Hepatocyte (in vitro differentiated cells): ENCODE results near the gene TMEM200B. TPM values are rescaled to one million over a fixed set of nuclear protein-coding genes. Genes with fewer than 3 reads are reported as not detected.
A peak's percentile ranks its signal among the peaks of the same experiment; 100 is the strongest.

Experiments
- DNase-seq: peaks from one replicate; pipeline ENCODE4 v3.0.0-alpha.2; 2016; ENCODE audit warnings: low spot score
- H2AFZ ChIP-seq: fragments of 200-600 bp; sonication (generic); 2 replicates; pipeline ENCODE4 v1.6.0; 2016; ENCODE audit warnings: antibody characterized with exemption, mild to moderate bottlenecking
- H3K27ac ChIP-seq: fragments of 200-600 bp; sonication (generic); 2 replicates; pipeline ENCODE4 v1.5.1; 2016; ENCODE audit warnings: mild to moderate bottlenecking
- H3K27me3 ChIP-seq: fragments of 200-600 bp; sonication (generic); 2 replicates; pipeline ENCODE4 v1.6.1; 2016
- H3K36me3 ChIP-seq: fragments of 200-600 bp; sonication (generic); replicated peaks from 2 replicates; pipeline ENCODE4 v1.5.1; 2016; ENCODE audit warnings: low read depth; ENCODE audit not compliant: insufficient read depth
- H3K4me1 ChIP-seq: fragments of 200-600 bp; sonication (generic); 2 replicates; pipeline ENCODE4 v1.5.1; 2016; ENCODE audit warnings: mild to moderate bottlenecking, moderate library complexity; ENCODE audit not compliant: insufficient read depth
- H3K4me2 ChIP-seq: fragments of 200-600 bp; sonication (generic); 2 replicates; pipeline ENCODE4 v1.6.0; 2016
- H3K4me3 ChIP-seq: fragments of 200-600 bp; sonication (generic); 2 replicates; pipeline ENCODE4 v1.5.1; 2016; ENCODE audit warnings: mild to moderate bottlenecking
- H3K79me2 ChIP-seq: fragments of 200-600 bp; sonication (generic); 2 replicates; pipeline ENCODE4 v1.6.0; 2017; ENCODE audit warnings: mild to moderate bottlenecking
- H3K9me2 ChIP-seq: fragments of 200-600 bp; sonication (generic); replicated peaks from 2 replicates; pipeline ENCODE4 v1.6.0; 2017; ENCODE audit warnings: mild to moderate bottlenecking; ENCODE audit not compliant: insufficient read depth
- H3K9me3 ChIP-seq: fragments of 200-600 bp; sonication (generic); 2 replicates; pipeline ENCODE4 v1.5.1; 2016; ENCODE audit warnings: low read depth, mild to moderate bottlenecking
- H4K20me1 ChIP-seq: fragments of 200-600 bp; sonication (generic); 2 replicates; pipeline ENCODE4 v1.6.0; 2016; ENCODE audit warnings: mild to moderate bottlenecking; ENCODE audit not compliant: insufficient read depth, poor library complexity, severe bottlenecking
- EZH2 ChIP-seq: fragments of 200-600 bp; sonication (generic); IDR thresholded peaks from 2 replicates; pipeline ENCODE4 v1.6.1; 2016; ENCODE audit warnings: antibody characterized with exemption, mild to moderate bottlenecking, borderline replicate concordance
- EZH2phosphoT487 ChIP-seq: fragments of 200-600 bp; sonication (generic); IDR thresholded peaks from one replicate; pipeline ENCODE4 v1.6.1; 2018; ENCODE audit warnings: antibody characterized with exemption, mild to moderate bottlenecking, low read depth, moderate library complexity; ENCODE audit not compliant: unreplicated experiment, severe bottlenecking
- WGBS: methylation state at CpG from one replicate; pipeline ENCODE4 v1.1.6; 2016; ENCODE audit warnings: low lambda C conversion rate; ENCODE audit errors: missing lambda C conversion rate; 5-methylcytosine and 5-hydroxymethylcytosine counted together
- polyA plus RNA-seq: library from polyadenylated mRNA; unstranded; fragments of >200 nt; fragmentation: Nextera tagmentation; extraction: Ambion mirVana; gene quantifications from 2 replicates; pipeline ENCODE4 v1.2.1, GENCODE V29; 2016
- total RNA-seq: library from RNA; depleted of rRNA; stranded (reverse); fragments of >200 nt; gene quantifications from 2 replicates; pipeline ENCODE4 v1.2.3, GENCODE V29; 2014
- TF ChIP-seq, protein P1 (sequence below): fragments of 200-600 bp; sonication (generic); IDR thresholded peaks from 2 replicates; pipeline ENCODE4 v1.5.1; 2016; ENCODE audit warnings: antibody characterized with exemption, mild to moderate bottlenecking; ENCODE audit not compliant: poor library complexity

TMEM200B gene
- 8.2 and 10.7 TPM in 2 replicates for total RNA-seq
- 8.3 and 11.0 TPM in 2 replicates for polyA plus RNA-seq

DNA sequence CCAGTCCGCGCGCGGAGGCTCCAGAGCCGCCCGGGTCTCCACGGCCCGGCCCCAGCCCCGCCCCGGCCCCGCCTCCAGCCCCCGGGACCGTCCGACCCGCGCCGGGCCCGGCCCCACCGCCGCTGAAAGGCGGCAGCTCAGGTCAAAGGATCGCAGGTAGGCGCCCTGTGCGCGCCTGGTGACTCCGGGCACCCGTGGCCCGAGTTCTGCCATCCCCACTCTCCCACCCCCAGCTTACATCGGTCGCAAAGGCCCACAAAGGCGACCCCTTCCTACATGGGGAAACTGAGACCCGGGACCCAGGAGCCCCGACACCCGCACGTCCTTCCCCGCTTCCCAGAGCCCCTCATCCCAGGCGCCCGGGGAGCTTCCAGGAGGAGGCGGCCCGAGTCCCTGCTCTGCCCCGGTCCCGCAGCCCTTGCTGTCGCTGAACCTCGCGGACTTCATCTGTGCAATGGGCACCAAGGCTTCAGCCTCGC is at the start of gene TMEM200B:
TSS of gene TMEM200B (minus strand) at position 17 of the 479 bp plus-strand sequence. CDS start 2,075 bp downstream, outside the sequence.
- Histone ChIP-seq H3K4me3 (peak within 1 kb of the TSS; percentile 66), H3K36me3 (no peaks in the 10 kb centered on the region), H3K4me1 (peaks cover 20% of the 10 kb centered on the region), H2AFZ (peak within 1 kb of the TSS; percentile 83), H3K27ac (peak within 1 kb of the TSS; percentile 98), H3K4me2 (peak within 1 kb of the TSS; percentile 95), H3K9me3 (no peaks in the 10 kb centered on the region), H3K9me2 (no peaks in the 10 kb centered on the region), H4K20me1 (peaks cover 4% of the 10 kb centered on the region), H3K27me3 (peaks cover 13% of the 10 kb centered on the region), H3K79me2 (peaks cover 14% of the 10 kb centered on the region)
- TF ChIP-seq, protein P1, sequence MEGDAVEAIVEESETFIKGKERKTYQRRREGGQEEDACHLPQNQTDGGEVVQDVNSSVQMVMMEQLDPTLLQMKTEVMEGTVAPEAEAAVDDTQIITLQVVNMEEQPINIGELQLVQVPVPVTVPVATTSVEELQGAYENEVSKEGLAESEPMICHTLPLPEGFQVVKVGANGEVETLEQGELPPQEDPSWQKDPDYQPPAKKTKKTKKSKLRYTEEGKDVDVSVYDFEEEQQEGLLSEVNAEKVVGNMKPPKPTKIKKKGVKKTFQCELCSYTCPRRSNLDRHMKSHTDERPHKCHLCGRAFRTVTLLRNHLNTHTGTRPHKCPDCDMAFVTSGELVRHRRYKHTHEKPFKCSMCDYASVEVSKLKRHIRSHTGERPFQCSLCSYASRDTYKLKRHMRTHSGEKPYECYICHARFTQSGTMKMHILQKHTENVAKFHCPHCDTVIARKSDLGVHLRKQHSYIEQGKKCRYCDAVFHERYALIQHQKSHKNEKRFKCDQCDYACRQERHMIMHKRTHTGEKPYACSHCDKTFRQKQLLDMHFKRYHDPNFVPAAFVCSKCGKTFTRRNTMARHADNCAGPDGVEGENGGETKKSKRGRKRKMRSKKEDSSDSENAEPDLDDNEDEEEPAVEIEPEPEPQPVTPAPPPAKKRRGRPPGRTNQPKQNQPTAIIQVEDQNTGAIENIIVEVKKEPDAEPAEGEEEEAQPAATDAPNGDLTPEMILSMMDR = no peak
- TF ChIP-seq EZH2phosphoT487 (no peak), EZH2 (no peak)
- 1% methylated on average over 18 of the region's 46 CpGs for WGBS
- DNase-seq = peak; percentile 67

DNA sequence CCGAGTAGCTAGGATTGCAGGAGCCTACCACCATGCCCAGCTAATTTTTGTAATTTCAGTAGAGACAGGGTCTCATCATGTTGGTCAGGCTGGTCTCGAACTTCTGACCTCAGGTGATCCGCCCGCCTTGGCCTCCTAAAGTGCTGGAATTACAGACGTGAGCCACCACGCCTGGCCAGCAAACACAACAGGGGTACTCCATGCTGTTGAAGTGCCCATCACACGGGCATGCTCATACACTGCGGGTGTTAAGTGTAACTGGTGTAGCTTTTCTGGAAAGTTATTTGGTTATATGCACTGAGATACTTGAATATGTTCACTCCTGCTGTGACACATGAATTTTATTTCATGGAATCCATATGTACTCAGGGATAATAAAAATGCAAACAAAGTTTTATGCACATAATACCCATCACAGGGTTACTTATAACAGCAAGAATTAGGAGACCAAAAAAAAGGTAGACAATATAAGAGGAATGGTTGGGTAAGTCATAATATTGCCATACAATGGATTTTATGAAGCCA is 48.8 kb upstream of the TMEM200B start:
- no peak overlapping the region for H3K4me2 ChIP-seq
- TF ChIP-seq EZH2phosphoT487 = no peak
- no peak for TF ChIP-seq EZH2
- TF ChIP-seq, protein P1 = no peak
- peaks cover 98% of the 10 kb centered on the region for H3K79me2 ChIP-seq
- H4K20me1 ChIP-seq = peaks cover 98% of the 10 kb centered on the region
- no peaks in the 10 kb centered on the region for H3K27me3 ChIP-seq
- H2AFZ ChIP-seq = no peak overlapping the region
- no peaks in the 10 kb centered on the region for H3K36me3 ChIP-seq
- 96% methylated on average over 8 of the region's 8 CpGs for WGBS
- no peak for DNase-seq
- no peak overlapping the region for H3K4me3 ChIP-seq
- H3K27ac ChIP-seq = no peak overlapping the region
- no peaks in the 10 kb centered on the region for H3K9me2 ChIP-seq
- H3K4me1 ChIP-seq = peaks cover 14% of the 10 kb centered on the region
- no peaks in the 10 kb centered on the region for H3K9me3 ChIP-seq

DNA sequence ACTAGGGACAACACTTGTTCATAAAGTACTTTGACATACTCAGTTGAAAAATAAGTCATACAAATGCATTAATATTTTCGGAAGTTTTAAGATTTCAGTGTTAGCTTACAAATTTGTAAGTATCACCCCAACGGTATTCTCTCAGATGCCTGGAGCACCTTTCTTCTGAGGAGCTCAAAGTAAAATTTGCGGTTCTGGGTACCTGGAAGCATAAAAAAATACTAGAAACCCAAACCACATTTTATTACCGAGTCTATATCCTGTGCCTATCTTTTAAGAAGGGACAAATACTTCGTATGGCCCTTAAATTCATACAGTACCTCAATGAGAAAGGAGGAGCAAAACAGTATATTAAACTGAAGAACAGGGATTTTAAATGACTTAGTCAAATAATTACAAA is 47.8 kb upstream of the TMEM200B start:
- Histone ChIP-seq H2AFZ (no peak overlapping the region), H3K4me3 (no peak overlapping the region), H3K9me3 (no peaks in the 10 kb centered on the region), H3K4me2 (peak overlapping the region; percentile 37), H4K20me1 (peaks cover 98% of the 10 kb centered on the region), H3K4me1 (peaks cover 20% of the 10 kb centered on the region), H3K79me2 (peaks cover 98% of the 10 kb centered on the region), H3K36me3 (no peaks in the 10 kb centered on the region), H3K9me2 (no peaks in the 10 kb centered on the region), H3K27ac (no peak overlapping the region), H3K27me3 (no peaks in the 10 kb centered on the region)
- no peak for TF ChIP-seq EZH2
- TF ChIP-seq, protein P1 = no peak
- TF ChIP-seq EZH2phosphoT487 = no peak
- DNase-seq = no peak
- WGBS = 94% methylated on average over 5 of the region's 5 CpGs
